SJSA1 (cell line): ENCODE measurements around the gene LITAFD. TPM values are rescaled to one million over a fixed set of nuclear protein-coding genes. Genes with fewer than 3 reads are reported as not detected.
"Not testable (repeated sequence)": the region's sequence is repeated elsewhere in the genome, so short reads cannot be mapped to it uniquely, and the experiment has no call there.

ENCODE experiments used
- DNase-seq, 2 experiments: peaks; one replicate each; pipeline ENCODE4 v3.0.0-alpha.2; 2015 to 2020; ENCODE audit warnings: low spot score in 2 of 2, low read depth in 1 of 2
- H3K27ac ChIP-seq: fragments of 250-450 bp; sonication (Bioruptor Pico); 2 replicates; pipeline ENCODE4 v1.5.1; 2020; ENCODE audit warnings: mild to moderate bottlenecking, moderate library complexity
- H3K27me3 ChIP-seq: fragments of 250-450 bp; sonication (Bioruptor Pico); replicated peaks from 2 replicates; pipeline ENCODE4 v1.5.1; 2020; ENCODE audit warnings: mild to moderate bottlenecking, moderate library complexity
- H3K36me3 ChIP-seq: fragments of 250-450 bp; sonication (Bioruptor Pico); 2 replicates; pipeline ENCODE4 v1.5.1; 2020; ENCODE audit warnings: mild to moderate bottlenecking
- H3K4me1 ChIP-seq: fragments of 250-450 bp; sonication (Bioruptor Pico); replicated peaks from 2 replicates; pipeline ENCODE4 v1.6.1; 2021; ENCODE audit warnings: mild to moderate bottlenecking
- H3K4me3 ChIP-seq: fragments of 250-450 bp; sonication (Bioruptor Pico); 2 replicates; pipeline ENCODE4 v1.5.1; 2020; ENCODE audit warnings: mild to moderate bottlenecking
- H3K9me3 ChIP-seq: fragments of 250-450 bp; sonication (Bioruptor Pico); replicated peaks from 2 replicates; pipeline ENCODE4 v1.5.1; 2020; ENCODE audit warnings: mild to moderate bottlenecking
- total RNA-seq: library from RNA; depleted of rRNA; stranded (reverse); fragments of >200 nt; shearing (Covaris generic); gene quantifications from 2 replicates; pipeline ENCODE4 v1.2.3, GENCODE V29; 2014

LITAFD gene
- total RNA-seq, 1 experiment from 2014 or later = not detected

DNA sequence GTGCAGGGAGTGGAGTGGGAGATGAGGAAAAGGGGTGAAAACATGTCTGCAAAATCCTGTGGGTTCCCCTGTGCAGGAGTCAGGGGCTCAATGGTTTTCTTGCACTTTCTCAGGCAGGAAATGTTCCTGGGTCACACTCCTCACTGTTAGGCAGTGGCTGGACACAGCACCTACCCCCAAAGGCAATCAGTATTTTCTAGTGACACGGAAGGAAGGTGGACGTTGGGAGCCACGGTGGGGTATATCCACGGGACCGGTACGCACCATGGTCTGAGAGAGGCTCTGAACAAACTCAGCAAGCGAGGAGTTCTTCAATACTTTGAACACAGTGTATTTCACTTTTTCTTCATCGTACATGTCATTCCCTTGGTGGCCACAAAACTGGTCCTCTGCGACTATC lies 20.9 kb downstream of the LITAFD start:
- H3K9me3 ChIP-seq = no peaks in the 10 kb centered on the region
- no peak overlapping the region for H3K4me3 ChIP-seq
- H3K4me1 ChIP-seq = no peaks in the 10 kb centered on the region
- peaks cover 96% of the 10 kb centered on the region for H3K36me3 ChIP-seq
- no peak overlapping the region for H3K27ac ChIP-seq
- no peak for DNase-seq
- no peaks in the 10 kb centered on the region for H3K27me3 ChIP-seq

- Histone ChIP-seq H3K4me1 (no peaks in the 10 kb centered on the region), H3K27ac (no peak overlapping the region), H3K36me3 (peaks cover 96% of the 10 kb centered on the region), H3K4me3 (no peak overlapping the region), H3K9me3 (no peaks in the 10 kb centered on the region), H3K27me3 (no peaks in the 10 kb centered on the region)
- no peak for DNase-seq
These were observed 21.9 kb downstream of the LITAFD start for GRCh38 chr16:8904018-8904430.

DNA sequence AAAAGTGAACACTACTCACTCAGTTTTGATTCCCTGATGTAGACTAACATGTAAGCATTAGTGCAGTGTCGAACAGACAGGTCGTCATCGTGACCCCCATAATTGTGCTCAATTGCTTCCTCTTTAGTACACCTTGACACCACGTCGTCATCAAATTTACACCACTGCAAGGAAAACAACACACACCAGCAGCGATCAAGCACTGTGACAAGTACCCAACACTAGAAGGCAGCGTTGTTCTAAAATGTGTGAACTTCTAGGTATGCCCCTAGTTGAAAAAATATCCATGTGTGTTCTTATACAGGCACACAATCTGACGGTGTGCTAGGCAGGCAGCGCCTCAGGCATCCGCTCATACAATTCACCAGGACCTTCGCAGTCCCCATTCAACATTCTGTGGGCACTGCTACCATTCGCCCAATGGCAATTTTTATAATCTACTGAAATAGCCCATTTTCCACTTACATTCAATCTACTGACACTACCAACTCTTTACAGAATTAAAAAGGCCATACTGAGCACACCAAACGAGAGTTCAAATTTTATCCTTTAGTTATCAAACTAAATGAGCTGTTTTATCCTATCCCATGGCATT lies 23.1 kb downstream of the LITAFD start:
- DNase-seq = no peak
- Histone ChIP-seq H3K4me3 (no peak overlapping the region), H3K4me1 (no peaks in the 10 kb centered on the region), H3K27ac (no peak overlapping the region), H3K27me3 (no peaks in the 10 kb centered on the region), H3K9me3 (no peaks in the 10 kb centered on the region), H3K36me3 (peaks cover 95% of the 10 kb centered on the region)

GRCh38 chr16:8905795-8906591 lies 23.8 kb downstream of the LITAFD start:
- DNase-seq = no peak
- Histone ChIP-seq H3K27me3 (no peaks in the 10 kb centered on the region), H3K9me3 (no peaks in the 10 kb centered on the region), H3K27ac (no peak overlapping the region), H3K4me3 (no peak overlapping the region), H3K4me1 (no peaks in the 10 kb centered on the region), H3K36me3 (peaks cover 94% of the 10 kb centered on the region)

- H3K4me1 ChIP-seq = peaks cover 2% of the 10 kb centered on the region; the same call in 1 of the 2 replicates
- no peak overlapping the region for H3K4me3 ChIP-seq
- H3K27ac ChIP-seq = no peak overlapping the region
- no peaks in the 10 kb centered on the region for H3K9me3 ChIP-seq
- H3K27me3 ChIP-seq = no peaks in the 10 kb centered on the region
- no peak for DNase-seq
- peaks cover 94% of the 10 kb centered on the region for H3K36me3 ChIP-seq
These were observed 24.9 kb downstream of the LITAFD start for GRCh38 chr16:8907096-8907495.

- no peaks in the 10 kb centered on the region for H3K27me3 ChIP-seq
- H3K9me3 ChIP-seq = no peaks in the 10 kb centered on the region
- H3K4me1 ChIP-seq = peaks cover 10% of the 10 kb centered on the region
- H3K36me3 ChIP-seq = peaks cover 89% of the 10 kb centered on the region
- H3K4me3 ChIP-seq = no peak overlapping the region
- DNase-seq = no peak
- H3K27ac ChIP-seq = no peak overlapping the region
These were observed 26.8 kb downstream of the LITAFD start for GRCh38 chr16:8908810-8909468.

- H3K4me1 ChIP-seq = peaks cover 10% of the 10 kb centered on the region
- H3K9me3 ChIP-seq = no peaks in the 10 kb centered on the region
- no peak overlapping the region for H3K4me3 ChIP-seq
- no peaks in the 10 kb centered on the region for H3K27me3 ChIP-seq
- peaks cover 90% of the 10 kb centered on the region for H3K36me3 ChIP-seq
- H3K27ac ChIP-seq = no peak overlapping the region
- DNase-seq = no peak
These were observed 28.7 kb downstream of the LITAFD start for GRCh38 chr16:8910811-8911210.

DNA sequence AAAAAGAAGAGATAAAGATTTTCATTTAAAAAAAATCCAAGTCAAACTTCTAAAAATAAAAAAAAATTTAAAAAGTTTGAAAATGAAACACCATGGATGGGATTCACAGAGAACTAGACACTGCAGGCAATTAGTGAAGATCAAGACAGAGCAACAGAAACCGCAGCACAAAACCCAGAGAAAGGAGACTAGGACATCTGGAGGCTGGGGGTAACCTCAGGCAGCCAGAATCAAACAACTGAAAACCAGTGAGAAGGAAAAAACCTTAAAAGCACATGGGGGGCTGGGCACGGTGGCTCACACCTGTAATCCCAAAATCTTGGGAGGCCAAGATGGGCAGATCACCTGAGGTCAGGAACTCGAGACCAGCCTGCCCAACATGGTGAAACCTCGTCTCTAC lies 30.6 kb downstream of the LITAFD start:
- Histone ChIP-seq H3K36me3 (peaks cover 89% of the 10 kb centered on the region), H3K27me3 (no peaks in the 10 kb centered on the region), H3K9me3 (no peaks in the 10 kb centered on the region), H3K27ac (no peak overlapping the region), H3K4me1 (peaks cover 10% of the 10 kb centered on the region), H3K4me3 (no peak overlapping the region)
- no peak for DNase-seq

- H3K27ac ChIP-seq = no peak overlapping the region
- no peaks in the 10 kb centered on the region for H3K27me3 ChIP-seq
- peaks cover 10% of the 10 kb centered on the region for H3K4me1 ChIP-seq
- peaks cover 89% of the 10 kb centered on the region for H3K36me3 ChIP-seq
- H3K9me3 ChIP-seq = no peaks in the 10 kb centered on the region
- no peak overlapping the region for H3K4me3 ChIP-seq
- DNase-seq = no peak
These were observed 31.9 kb downstream of the LITAFD start for GRCh38 chr16:8914098-8914497.

DNA sequence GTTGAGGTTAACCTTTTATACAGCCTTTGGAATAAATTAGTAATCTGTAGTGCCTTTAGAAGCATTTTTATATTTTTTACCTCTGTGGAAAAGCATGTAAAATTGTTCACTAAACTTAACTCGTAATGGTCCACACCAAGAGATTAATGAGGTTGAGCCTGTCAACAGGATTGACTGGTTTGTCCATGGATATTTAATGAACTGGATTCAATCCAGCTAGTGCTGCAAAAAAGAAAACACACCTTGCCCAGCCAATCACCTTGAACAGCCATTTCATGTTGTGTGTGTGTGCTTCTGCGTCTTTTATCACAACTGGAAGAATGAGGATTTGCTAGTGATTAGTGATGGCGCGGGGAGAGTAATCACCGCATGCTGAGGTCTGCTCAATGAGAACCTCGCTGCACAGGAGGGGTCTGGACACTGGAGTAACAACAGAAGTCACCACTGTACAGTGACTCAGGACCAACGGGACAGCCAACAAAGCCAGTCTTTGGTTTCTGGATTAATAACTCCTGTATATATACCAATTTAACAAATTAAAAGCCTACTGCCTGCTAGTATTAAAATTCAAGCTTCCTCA lies 33.7 kb downstream of the LITAFD start:
- Histone ChIP-seq H3K9me3 (no peaks in the 10 kb centered on the region), H3K36me3 (peaks cover 90% of the 10 kb centered on the region), H3K4me1 (peaks cover 10% of the 10 kb centered on the region), H3K27me3 (no peaks in the 10 kb centered on the region), H3K27ac (no peak overlapping the region), H3K4me3 (no peak overlapping the region)
- DNase-seq = no peak

DNA sequence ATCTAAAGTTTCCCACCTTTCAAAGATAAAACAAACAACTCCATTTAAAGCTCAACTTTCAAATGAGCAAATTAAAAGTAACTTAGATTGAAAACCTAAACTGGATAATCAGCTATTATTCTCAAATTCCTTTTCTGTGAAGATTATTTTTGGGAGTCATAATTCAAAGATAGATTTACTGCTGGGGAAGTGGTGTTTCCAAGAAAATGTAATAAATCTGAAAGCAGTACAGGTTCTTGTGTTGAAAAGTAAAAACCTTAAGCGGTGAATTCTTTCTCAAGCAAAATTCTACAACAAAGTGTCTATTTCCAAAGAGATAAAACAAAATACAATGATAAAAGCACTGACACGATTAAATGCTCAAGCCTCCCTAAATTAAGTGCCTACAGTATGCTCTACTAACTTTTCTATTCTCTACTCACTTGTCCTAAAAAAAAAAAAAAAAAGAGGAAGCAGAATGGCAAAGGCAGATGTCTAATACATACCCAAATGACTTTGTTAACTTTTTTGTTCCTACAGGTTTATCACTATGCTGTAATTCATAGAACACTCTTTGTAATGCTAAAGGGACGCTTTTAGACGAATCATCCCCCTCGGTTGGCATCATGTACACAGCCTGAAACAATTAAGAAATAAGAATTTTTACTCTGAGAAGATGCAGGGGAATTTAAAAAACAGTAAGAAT lies 34.5 kb downstream of the LITAFD start:
- Histone ChIP-seq H3K36me3 (peaks cover 90% of the 10 kb centered on the region), H3K27ac (no peak overlapping the region)

GRCh38 chr16:8917336-8917735 lies 35.2 kb downstream of the LITAFD start:
- not testable (repeated sequence) for H3K9me3 ChIP-seq, H3K4me3 ChIP-seq, H3K27ac ChIP-seq, H3K4me1 ChIP-seq, DNase-seq, H3K27me3 ChIP-seq
- H3K36me3 ChIP-seq = peaks cover 92% of the 10 kb centered on the region

More for the DNA sequence above, 34.5 kb downstream of the LITAFD start:
- no peaks in the 10 kb centered on the region for H3K9me3 ChIP-seq
- no peak for DNase-seq
- H3K27me3 ChIP-seq = no peaks in the 10 kb centered on the region
- no peak overlapping the region for H3K4me3 ChIP-seq
- peaks cover 10% of the 10 kb centered on the region for H3K4me1 ChIP-seq

DNA sequence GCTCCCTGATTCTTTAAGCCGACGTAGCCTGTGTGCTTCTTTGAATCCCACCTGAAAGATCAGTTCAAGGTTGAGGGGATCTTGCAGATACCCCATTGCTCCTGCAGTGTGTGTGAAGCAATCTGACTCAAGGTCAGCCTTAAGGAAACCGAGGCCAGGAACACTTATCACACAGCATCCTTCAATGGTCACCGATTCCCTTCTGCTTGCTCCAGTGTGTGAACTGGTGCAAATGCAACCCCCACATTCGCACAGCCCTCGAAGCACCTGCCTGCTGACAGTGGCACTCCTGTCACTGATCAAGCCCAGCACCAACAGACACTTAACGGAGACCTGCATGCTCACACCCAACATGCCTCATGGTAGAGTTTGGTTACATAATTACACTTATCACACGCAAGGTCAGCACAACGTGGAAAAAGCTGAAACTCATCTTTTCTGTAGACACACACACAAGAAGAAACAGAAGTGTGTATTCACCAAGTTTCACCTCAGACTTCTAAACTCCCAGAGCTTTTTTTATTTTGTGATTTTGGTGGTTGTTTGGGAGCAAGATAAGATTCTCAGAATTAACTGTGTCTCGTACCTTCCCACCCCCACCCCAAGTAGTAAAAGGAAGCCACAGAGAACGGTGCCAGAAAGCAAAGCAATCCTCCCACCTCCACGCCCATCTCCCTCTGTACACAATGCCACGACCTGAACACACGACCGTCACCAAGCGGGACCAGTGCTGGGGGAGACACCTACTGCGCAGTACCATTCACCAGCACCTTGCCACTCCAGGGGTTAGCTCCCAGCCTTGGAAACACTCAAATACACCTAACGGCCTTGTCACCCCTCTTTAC lies 37.2 kb downstream of the LITAFD start:
- Histone ChIP-seq H3K27me3 (no peaks in the 10 kb centered on the region), H3K4me3 (no peak overlapping the region), H3K9me3 (no peaks in the 10 kb centered on the region), H3K27ac (no peak overlapping the region), H3K4me1 (no peaks in the 10 kb centered on the region), H3K36me3 (peaks cover 88% of the 10 kb centered on the region)
- no peak for DNase-seq
